GM19372 (cell line): ENCODE measurements around the gene TPCN1.

Source experiments
- ATAC-seq: cut with Tn5 transposase; IDR thresholded peaks from one replicate; pipeline ENCODE4 v1.9.1; 2021; ENCODE audit warnings: mild to moderate bottlenecking, low read depth, moderate library complexity; ENCODE audit not compliant: unreplicated experiment

Gene TPCN1

DNA sequence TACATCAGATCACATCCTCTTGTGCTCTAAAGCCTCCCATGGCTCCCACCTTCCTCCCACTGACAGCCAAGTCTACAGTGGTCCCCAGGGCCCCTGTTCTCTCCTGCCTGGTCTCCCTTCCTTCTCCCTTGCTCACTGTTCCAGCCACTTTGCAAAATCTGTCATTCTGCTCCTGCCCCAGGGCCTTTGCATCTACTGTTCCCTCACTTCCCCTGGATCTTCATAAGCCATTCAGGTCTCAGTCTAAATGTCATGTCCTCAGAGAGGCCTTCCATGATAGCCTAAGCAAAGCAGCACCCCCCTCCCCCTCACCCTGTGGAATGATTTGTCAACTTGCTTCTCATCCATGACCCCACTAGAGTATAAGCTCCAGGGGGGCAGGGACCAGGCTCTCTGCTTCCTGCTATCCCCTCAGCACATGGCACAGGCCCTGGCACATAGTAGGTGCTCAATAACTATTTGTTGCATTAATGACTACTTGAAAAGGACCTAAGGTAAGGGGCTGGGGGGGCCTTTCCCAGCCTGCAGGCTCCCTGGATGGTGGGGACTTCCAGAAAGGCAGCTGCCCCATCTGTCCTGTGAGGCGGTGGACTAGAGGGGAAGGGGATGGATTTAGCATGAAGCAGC, 108.6 kb downstream of the TPCN1 start:
- ATAC-seq = no peak

- no peak for ATAC-seq
Measured at GRCh38 chr12:113330505-113330904, 109.2 kb downstream of the TPCN1 start.

DNA sequence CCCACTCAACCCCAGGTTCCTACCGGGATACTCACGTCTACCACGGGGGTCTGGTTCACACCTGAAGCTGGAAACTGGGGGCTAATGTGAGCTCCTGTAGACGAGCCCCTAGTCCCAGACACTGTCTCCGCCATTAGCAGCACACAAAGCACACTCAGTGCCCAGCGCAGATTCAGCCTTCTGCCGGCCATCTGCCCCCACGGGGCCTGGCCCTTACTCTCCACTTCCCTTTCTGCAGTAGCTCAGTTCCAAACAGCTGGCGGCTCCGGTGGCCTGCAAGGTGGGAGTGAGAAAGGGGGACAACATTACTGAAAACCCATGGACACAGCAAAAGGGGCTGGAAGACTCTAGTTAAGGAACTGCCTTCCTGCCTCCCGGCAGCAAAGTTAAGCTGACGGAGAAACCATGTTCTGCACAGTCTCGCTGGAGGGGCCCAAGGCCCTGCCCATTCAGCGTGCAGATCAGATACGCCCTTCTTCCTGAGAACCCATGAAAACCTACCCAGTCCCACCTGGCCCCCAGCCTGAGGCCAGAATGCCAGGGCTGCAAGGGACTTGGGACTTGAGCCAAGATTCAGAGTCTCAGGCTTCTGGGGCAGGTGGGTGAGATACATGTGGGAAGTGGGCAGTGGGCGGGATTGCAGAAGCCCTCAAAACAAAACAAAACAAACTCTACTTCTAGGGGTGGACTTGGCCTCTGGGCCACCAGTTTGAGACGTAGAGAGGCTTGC, 111.6 kb downstream of the TPCN1 start:
- no peak for ATAC-seq

- no peak for ATAC-seq
Measured at GRCh38 chr12:113333418-113333750, 112.1 kb downstream of the TPCN1 start.

GRCh38 chr12:113333877-113334785, 112.9 kb downstream of the TPCN1 start:
- peak; percentile 35 for ATAC-seq

DNA sequence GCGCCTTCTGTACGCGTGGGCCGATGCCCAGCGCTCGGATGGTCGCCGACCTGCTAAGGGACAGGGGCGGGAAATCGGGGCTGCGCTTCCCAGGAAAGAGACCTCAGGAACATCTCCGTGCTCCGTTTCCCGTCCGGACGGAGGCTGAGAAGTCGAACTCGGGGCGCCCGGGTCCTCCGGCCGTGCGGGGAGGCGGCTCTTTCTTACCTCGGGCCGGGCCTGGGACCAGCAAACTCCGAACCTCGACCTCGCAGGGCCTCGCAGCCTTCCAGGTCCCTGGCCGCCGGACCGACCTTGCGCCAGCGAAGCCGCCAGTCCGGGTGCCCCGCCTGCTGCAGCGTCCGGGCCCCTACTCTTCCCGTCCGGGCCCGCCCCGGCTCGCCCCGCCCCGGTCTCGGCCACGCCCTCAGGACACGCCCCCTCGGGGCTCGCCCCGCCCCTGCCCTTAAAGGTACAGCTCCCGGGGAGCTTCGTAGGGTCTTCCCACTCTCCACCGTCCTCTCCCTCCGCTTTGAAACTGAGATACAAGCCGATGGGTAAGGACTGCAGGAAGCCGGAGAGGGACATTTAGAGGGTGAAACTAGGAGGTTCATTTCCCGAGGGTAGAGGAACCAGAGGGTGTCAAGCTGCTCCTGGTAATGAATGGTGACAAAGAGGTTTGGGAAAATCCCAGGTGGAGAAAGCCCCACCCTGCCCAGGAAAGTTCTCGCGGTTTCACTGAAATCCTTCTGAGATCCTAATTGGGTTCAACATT, 113.7 kb downstream of the TPCN1 start, which contains the start of gene SLC8B1:
SLC8B1 (minus strand) TSS at position 324 of the 754 bp plus-strand sequence. CDS start 2,231 bp downstream, outside the sequence.
- peak; percentile 96 for ATAC-seq

DNA sequence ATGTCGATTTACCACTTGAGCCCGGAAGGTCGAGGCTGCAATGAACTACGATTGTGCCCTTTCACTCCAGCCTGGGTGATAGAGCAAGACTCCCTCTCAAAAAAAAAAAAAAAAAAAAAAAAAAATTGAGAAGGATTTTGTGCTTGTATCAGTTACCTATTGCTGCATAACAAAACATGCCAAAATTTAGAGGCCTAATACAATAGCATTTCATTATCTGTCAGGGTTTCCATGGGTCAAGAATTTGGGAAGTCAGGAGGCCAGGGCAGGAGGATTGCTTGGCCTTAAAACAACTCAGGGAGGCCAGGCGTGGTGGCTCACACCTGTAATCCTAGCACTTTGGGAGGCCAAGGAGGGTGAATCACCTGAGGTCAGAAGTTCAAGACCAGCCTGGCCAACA, 118.3 kb downstream of the TPCN1 start:
- no peak for ATAC-seq

- ATAC-seq = no peak
Measured at GRCh38 chr12:113340061-113340460, 118.8 kb downstream of the TPCN1 start.

DNA sequence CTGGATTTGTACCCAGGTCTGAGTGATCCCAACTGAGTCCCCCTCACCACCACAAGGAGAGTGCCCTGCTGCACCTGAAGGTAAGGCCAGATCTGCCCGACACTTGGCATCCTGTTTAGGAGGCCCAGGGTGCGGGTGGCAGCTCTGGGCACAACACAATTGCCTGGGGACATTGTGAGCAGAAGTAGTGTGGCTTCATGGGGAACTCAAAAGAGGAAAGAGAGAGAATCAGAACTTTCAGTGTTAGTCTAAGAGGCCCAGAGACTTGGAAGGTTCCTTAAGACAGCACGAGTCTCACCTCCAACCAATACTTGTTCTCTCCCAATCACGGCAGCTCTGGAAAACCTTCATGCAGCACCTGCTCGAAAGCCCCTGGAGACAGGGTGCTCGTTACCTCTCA, 120.3 kb downstream of the TPCN1 start:
- no peak for ATAC-seq

GRCh38 chr12:113345318-113345717, 124.1 kb downstream of the TPCN1 start:
- no peak for ATAC-seq

DNA sequence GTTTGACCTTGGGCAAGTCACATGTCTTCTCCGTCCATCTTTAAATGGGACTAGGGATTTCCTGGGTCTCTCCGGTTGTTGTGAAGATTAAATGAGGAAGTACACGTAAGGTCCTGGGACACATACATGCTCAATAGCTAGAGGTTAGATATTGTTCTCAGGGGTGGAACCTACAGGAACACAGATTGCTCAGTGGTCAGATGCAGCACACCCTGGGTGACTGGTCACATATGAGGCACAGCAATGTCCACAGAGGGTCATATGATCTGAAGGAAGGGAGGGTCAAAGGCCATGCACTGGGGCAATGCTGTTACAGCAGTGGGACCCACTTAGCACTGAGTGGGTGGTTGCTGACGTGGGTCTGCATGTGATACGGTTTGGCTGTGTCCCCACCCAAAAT, 125.1 kb downstream of the TPCN1 start:
- ATAC-seq = no peak

DNA sequence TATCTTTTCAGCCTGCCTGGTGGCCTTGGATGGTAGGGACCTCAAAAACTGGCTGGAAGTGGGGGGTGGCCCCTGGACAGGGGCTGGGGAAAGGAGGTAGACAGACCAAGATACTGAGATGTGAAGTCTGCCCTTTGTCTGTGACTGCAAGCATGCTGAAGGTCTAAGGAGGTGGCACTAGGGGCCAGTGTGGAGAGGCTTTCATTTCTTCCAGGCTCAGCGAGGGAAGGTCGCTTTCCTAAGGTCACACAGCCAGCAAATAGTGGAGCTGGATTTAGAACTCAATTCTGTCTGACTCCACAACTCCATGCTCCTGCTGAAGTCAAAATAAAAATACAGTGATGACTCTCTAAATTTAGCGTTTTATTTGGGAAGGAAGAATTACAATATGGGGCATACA, 125.8 kb downstream of the TPCN1 start:
- ATAC-seq = no peak

- no peak for ATAC-seq
Measured at GRCh38 chr12:113347892-113348291, 126.6 kb downstream of the TPCN1 start.
